ENCODE results near the gene ALOX5.

GRCh38 chr10:45456822-45457221, 82.8 kb downstream of the ALOX5 start:
- TF ChIP-seq PAX5 (IDR thresholded peaks at IDR 0.05; ENCODE audit: insufficient read depth, low read length, severe bottlenecking), result no peak
- no peak for TF ChIP-seq POLR2AphosphoS5 (IDR thresholded peaks at IDR 0.05; ENCODE audit: low read depth, low read length)
- no peak for TF ChIP-seq TAF1 (IDR thresholded peaks at IDR 0.05; ENCODE audit: low read depth, low read length)
- TF ChIP-seq POLR2A (IDR thresholded peaks at IDR 0.05; ENCODE audit: low read depth, low read length), result no peak
- TF ChIP-seq POU2F2 (IDR thresholded peaks at IDR 0.05; ENCODE audit: low read depth, low read length), result no peak
- TF ChIP-seq SPI1 (IDR thresholded peaks at IDR 0.05; ENCODE audit: low read depth, low read length), result no peak
